GM18499 (cell line): ENCODE results near the gene ZNF195.
"Not testable (repeated sequence)": the region's sequence is repeated elsewhere in the genome, so short reads cannot be mapped to it uniquely, and the experiment has no call there.

Experiments used
- ATAC-seq: cut with Tn5 transposase; IDR thresholded peaks from one replicate; pipeline ENCODE4 v1.9.1; 2021; ENCODE audit warnings: moderate number of reproducible peaks; ENCODE audit not compliant: insufficient read depth, unreplicated experiment

ZNF195 gene

DNA sequence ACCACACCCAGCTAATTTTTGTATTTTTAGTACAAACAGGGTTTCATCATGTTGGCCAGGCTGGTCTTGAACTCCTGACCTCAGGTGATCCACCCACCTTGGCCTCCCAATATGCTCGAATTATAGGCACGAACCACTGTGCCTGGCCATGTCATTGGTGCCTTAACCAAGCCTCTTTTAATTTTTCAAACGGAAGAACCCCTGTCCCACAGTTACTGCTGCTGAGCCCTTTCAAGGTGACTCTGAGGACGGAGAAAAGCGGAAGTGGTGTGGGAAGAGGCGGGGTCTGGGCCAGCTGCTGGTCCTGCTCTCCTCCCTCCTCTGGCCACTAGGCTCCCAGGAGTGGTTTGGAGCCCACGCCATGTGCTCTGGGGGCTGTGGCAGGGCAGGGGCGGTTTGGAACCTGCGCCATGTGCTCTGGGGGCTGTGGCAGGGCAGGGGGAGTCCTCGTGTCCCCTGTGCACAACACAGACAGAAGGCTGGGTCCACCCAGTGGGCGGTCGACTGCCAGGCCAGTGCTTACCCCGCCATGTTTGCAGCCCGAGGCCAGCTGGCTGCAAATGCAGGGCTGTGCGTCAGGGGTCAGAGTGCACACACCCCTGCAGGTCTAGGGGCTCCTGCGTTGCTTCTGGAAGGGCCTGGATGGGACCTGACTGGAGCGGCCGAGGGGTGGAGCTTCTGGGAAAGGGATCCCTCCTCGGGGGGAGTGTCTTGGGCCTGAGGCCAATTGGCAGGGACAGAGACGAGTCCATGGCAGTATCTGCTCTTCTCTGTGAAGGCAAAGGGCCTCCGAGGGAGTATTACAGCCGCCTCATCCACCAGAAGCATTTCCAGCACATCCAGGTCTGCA is 25.4 kb upstream of the ZNF195 start:
- ATAC-seq, result not testable (repeated sequence)

GRCh38 chr11:3402861-3403250 is 23.9 kb upstream of the ZNF195 start:
- not testable (repeated sequence) for ATAC-seq

DNA sequence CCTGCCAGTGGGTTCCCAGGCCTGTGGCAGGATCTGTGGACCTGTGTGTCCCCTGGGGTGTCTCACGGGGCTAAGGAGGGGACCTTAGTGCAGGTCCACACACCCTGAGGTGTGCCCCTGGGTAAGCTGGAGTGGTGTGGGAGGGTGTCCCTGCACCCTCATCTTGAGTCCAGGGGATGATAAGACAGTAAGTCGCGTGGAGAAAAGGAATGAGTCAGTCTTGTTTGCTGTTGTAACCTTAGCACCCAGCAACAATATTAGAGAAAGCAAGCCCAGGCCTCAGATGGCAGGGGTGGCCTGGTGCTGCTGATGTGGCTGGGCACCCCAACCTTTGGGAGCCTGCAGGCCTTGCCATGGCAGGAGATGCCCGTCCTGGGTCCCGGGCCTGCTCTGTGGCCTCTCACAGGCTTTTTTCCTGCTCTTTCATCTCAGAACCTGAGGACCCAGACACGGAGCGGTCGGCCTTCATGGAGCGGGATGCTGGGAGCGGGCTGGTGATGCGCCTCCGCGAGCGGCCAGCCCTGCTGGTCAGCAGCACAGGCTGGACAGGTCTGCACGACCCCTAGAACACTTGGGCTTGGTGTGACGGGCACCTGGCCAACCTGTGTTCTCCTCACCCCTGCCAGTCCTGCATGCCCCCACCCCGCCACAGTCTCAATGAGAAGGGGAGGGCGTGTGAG is 23.4 kb upstream of the ZNF195 start:
- not testable (repeated sequence) for ATAC-seq

GRCh38 chr11:3401052-3401451 is 22.1 kb upstream of the ZNF195 start:
- not testable (repeated sequence) for ATAC-seq

DNA sequence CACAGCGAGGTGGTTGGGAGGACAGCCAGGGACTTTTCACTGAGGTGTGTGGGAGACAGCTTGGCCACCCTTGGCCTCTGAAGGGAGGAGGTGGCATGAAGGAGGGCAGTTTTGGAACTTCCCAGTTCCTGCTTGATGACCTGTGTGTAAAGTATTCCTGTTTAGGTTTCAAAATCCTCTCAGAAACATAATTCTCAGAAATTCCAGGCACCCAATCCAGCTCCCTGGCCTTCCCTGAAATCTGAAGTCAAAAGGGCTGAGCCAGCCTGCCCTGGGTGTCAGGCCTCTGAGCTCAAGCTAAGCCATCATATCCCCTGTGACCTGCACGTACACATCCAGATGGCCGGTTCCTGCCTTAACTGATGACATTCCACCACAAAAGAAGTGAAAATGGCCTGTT is 19.6 kb upstream of the ZNF195 start:
- not testable (repeated sequence) for ATAC-seq

DNA sequence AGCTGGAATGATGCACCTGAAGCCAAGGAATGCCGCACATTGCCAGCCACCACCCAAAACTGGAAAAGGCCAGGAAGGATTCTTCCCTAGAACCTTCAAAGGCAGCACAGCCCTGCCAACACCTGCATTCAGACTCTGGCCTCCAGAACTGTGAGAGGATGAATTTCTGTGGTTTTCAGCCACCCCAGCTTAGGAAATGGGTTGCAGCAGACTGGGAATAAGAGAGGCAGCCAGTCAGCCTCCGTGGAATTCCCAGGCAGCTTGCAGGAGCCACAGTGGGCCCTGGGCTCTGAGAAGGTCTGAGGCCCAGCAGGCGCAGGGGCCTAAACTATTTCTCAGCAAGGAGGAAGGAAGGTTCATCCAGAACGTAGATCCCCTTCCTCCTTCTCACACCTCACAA is 19.2 kb upstream of the ZNF195 start:
- not testable (repeated sequence) for ATAC-seq

DNA sequence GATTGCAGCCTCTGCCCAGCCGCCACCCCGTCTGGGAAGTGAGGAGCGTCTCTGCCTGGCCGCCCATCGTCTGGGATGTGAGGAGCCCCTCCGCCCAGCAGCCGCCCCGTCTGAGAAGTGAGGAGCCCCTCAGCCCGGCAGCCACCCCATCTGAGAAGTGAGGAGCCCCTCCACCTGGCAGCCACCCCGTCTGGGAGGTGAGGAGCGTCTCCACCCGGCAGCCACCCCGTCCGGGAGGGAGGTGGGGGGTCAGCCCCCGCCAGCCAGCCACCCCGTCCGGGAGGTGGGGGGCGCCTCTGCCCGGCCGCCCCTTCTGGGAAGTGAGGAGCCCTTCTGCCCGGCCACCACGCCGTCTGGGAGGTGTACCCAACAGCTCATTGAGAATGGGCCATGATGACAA is 18.3 kb upstream of the ZNF195 start:
- ATAC-seq, result not testable (repeated sequence)

GRCh38 chr11:3395468-3395867 is 16.5 kb upstream of the ZNF195 start:
- ATAC-seq, result not testable (repeated sequence)

DNA sequence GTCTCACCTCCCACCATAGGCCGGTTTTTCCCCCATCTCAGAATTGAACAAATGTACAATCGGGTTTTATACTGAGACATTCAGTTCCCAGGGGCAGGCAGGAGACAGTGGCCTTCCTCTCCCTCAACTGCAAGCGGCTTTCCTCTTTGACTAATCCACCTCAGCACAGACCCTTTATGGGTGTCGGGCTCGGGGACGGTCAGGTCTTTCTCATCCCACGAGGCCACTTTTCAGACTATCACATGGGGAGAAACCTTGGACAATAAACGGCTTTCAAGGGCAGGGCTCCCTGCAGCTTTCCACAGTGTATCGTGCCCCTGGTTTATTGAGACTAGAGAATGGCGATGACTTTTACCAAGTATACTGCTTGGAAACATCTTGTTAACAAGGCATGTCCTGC is 16.0 kb upstream of the ZNF195 start:
- ATAC-seq, result not testable (repeated sequence)

GRCh38 chr11:3393450-3393849 is 14.5 kb upstream of the ZNF195 start:
- ATAC-seq, result not testable (repeated sequence)

DNA sequence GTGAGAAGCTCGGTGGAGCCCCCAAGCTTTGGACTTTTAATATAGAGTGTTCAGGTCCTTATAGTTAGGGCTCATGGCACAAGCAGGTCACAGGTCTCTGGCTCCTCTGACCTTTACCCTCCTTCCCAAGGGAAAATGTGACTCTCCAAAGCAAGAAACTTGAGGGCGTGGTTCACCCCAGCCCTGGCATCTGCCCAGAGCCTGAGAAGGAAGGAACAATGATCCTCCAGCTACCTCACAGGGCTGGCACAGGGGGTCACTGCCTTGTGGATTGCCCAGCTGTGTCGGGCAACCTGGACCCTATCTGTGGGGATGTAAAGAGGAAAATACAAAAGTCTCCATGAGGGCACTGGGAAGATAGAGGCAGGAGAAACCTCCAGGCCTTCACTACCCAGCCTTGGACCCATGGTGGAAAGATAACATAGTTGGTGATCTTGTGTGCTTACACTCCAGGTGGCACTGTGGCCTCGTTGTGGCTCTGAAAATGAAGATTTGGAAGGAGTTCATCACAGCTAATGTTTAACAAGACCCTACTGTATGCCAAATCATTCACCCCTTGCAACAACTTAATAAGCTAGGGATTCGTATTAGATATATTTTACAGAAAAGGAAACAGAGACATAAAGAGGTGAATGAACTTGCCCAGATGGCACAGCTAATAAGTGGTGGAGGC is 3.8 kb upstream of the ZNF195 start:
- no peak for ATAC-seq

DNA sequence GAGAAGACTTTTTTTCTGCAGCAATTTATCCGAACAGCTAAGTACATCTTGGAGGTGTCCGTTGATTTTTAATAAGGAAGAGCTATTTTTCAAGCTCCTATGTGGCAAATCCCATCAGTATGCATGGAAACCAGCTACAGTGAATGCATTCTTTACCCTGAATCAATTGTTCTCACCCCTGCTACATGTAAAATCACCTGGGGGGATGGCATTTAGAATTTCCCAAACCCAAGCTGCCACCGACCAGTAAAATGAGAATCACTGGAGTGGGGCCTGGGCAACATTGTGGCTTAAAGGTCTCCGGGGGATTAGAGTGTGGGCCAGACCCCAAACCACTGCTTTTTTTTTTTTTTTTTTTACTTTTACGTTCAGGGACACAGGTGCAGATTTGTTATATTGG is 2.8 kb upstream of the ZNF195 start:
- ATAC-seq, result no peak

DNA sequence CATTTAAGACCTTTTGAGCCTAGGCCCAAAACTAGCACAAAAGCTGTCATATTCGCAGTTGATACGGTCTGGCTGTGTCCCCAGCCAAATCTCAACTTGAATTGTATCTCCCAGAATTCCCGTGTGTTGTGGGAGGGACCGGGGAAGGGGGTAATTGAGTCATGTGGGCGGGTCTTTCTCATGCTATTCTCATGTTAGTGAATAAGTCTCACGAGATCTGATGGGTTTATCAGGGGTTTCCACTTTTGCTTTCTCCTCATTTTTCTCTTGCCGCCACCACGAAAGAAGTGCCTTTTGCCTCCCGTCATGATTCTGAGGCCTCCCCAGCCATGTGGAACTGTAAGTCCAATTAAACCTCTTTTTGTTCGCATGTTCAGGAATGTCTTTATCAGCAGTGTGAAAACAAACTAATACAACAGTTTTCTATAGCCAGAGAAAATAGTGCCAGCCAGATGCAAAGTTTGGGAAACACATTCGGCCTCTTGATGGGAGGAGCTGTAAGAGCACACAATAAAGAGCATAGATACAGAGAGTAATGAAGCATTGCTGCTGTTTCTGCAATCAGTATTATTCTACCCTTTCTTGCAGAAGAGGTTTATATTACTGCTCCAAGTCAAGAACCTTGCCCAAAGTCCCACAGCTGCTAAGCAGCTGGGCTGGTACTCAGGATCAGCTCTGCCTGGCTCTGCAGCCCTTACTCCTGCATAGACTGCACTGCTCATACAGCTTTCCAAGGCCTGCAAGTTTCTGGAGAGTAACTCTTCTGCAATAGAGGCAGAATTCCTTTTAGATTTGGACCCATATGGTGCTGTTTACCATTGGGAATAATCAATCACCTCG is 2.0 kb upstream of the ZNF195 start:
- ATAC-seq, result no peak

DNA sequence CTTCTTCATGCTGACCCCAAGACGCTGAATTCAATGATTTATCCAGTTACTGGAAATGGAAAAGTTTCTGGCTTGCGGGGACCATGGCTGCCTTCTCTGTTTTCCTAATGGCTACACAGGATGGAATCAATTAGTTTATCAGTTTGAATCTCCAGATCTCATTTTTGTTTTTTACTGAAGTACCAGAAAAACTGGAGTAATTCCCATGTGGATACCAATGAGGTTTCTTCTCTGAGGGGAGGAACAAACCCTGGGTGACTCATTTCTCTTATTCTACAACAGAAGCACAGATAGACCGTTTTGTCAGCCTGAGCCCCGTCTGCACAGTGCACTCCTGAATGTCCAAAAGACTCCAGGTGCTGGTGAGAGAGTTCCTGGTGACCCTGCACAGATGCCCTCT is 3.4 kb downstream of the ZNF195 start:
- no peak for ATAC-seq

GRCh38 chr11:3370311-3370870 is 8.6 kb downstream of the ZNF195 start:
- ATAC-seq, result no peak

DNA sequence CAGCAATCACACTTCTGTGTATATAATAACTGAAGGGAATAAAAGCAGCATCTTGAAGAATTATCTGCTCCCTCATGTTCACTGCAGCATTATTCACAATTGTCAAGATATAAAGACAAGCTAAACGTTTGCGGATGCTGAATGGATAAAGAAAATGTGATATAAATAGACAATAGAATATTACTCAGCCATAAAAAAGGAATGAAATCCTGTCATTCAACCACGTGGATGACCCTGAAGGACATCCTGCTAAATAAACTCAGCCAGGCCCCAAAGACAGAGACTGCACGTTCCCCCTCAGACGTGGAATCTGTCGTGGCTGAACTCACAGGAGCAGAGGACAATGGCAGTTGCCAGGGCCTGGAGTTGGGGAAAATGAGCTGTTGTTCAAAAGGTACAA is 9.6 kb downstream of the ZNF195 start:
- no peak for ATAC-seq

- no peak for ATAC-seq
Observed at GRCh38 chr11:3368199-3368598, 10.7 kb downstream of the ZNF195 start.

- ATAC-seq, result no peak
Observed at GRCh38 chr11:3367221-3367620, 11.7 kb downstream of the ZNF195 start.

DNA sequence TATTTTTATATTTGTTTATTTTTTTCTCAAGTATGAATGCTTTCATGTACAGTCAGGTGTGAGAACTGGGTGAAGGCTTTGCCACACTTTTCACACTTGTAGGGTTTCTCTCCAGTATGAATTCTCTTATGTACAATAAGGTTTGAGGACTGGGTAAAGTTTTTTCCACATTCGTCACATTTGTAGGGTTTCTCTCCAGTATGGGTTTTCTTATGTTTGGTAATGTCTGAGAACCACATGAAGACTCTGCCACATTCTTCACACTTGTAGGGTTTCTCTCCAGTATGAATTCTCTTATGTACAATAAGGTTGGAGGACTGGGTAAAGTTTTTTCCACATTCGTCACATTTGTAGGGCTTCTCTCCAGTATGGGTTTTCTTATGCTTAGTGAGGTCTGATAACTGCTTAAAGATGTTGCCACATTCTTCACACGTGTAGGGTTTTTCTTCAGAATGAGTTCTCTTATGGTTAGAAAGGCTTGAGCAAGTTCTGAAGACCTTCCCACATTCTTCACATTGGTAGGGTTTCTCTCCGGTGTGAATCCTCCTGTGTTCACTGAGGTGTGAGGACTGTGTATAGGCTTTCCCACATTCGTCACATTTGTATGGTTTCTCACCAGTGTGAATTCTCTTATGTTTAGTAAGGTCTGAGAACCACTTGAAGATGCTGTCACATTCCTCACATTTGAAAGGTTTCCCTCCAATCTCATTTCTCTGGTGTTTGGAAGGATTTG is 19.7 kb downstream of the ZNF195 start:
- ATAC-seq, result no peak
